SK-N-MC (cell line): Measurements from ENCODE around the gene HPCAL4.

Source experiments
- EZH2 ChIP-seq: fragments of 200-600 bp; sonication (generic); IDR thresholded peaks from one replicate; pipeline ENCODE4 v1.6.1; 2017; ENCODE audit warnings: antibody characterized with exemption
- FOXP2 ChIP-seq: optimal IDR thresholded peaks from 2 replicates; pipeline ENCODE3; 2011; ENCODE audit warnings: mild to moderate bottlenecking, moderate library complexity; ENCODE audit not compliant: insufficient read depth; ENCODE audit errors: extremely low read length, control extremely low read depth
- POLR2AphosphoS5 ChIP-seq: IDR thresholded peaks from 2 replicates; pipeline ENCODE4 v1.6.1; 2012; ENCODE audit warnings: mild to moderate bottlenecking, low read depth, low read length, borderline replicate concordance

- TF ChIP-seq EZH2 (no peak), POLR2AphosphoS5 (no peak), FOXP2 (no peak)
Measured at GRCh38 chr1:39635871-39636210, 55.4 kb downstream of the HPCAL4 start.
